ENCODE measurements around the gene RTL9. TPM values are rescaled to one million over a fixed set of nuclear protein-coding genes. Genes with fewer than 3 reads are reported as not detected.

RTL9 gene
- total RNA-seq, 4 donors from 2014 or later: under 0.01 TPM; not detected in 3

- no peak for TF ChIP-seq EP300 (IDR thresholded peaks at IDR 0.05; ENCODE audit: low read depth)
- TF ChIP-seq CTCF (IDR thresholded peaks at IDR 0.05): no peak
- TF ChIP-seq POLR2A (IDR thresholded peaks at IDR 0.05): peak; percentile 58
- TF ChIP-seq POLR2AphosphoS5 (IDR thresholded peaks at IDR 0.05): peak; percentile 59 to 69 (median 63)
- Histone ChIP-seq H3K9me3 (no peaks in the 10 kb centered on the region), H3K36me3 (no peaks in the 10 kb centered on the region), H3K27ac (peak within 1 kb of the TSS; percentile 84 to 92 (median 87)), H3K4me1 (peaks cover 0 to 13% (median 0%) of the 10 kb centered on the region in 4 donors), H3K27me3 (no peaks in the 10 kb centered on the region), H3K4me3 (peak within 1 kb of the TSS; percentile 54 to 90 (median 63))
- intact Hi-C loops (cut with DNase I; ENCODE audit: low total_unique reads) (no loop called here), in situ Hi-C loops (cut with MboI; ENCODE audit: low pct_ligation_motif_present in 1 of 4, low pct_unique_long_range_greater_than_20kb in 1 of 4, low sequenced_read_pairs in 3 of 4) (no loop called here)
- DNase-seq: peak; percentile 79
- 0 to 50% methylated on average over 5 to 62 of the region's 78 CpGs for WGBS, 2 donors (ENCODE audit: low coverage in 1 of 2)
Observed at GRCh38 chrX:110317820-110318663, 40.6 kb upstream of the RTL9 start, which contains the start of gene AMMECR1. Gene AMMECR1, minus strand, starts transcription at chrX:110318085. Its CDS starts 14 bp downstream, at chrX:110318071.

GRCh38 chrX:110318664-110318968 lies 40.0 kb upstream of the RTL9 start:
- intact Hi-C loops (cut with DNase I; ENCODE audit: low total_unique reads) (no loop called here), in situ Hi-C loops (cut with MboI; ENCODE audit: low pct_ligation_motif_present in 1 of 4, low pct_unique_long_range_greater_than_20kb in 1 of 4, low sequenced_read_pairs in 3 of 4) (no loop called here)
- no peaks in the 10 kb centered on the region for H3K9me3 ChIP-seq
- TF ChIP-seq POLR2AphosphoS5 (IDR thresholded peaks at IDR 0.05) (no peak), CTCF (IDR thresholded peaks at IDR 0.05) (no peak), POLR2A (IDR thresholded peaks at IDR 0.05) (no peak), EP300 (IDR thresholded peaks at IDR 0.05; ENCODE audit: low read depth) (no peak)
- WGBS, 2 donors (ENCODE audit: low coverage in 1 of 2): 6 to 40% methylated on average over 3 to 4 of the region's 4 CpGs
- H3K27ac ChIP-seq: peak overlapping the region; percentile 79 to 92 (median 86)
- H3K36me3 ChIP-seq: no peaks in the 10 kb centered on the region
- peak overlapping the region; percentile 32 to 90 (median 63) for H3K4me3 ChIP-seq
- peaks cover 0 to 13% (median 0%) of the 10 kb centered on the region in 4 donors for H3K4me1 ChIP-seq
- H3K27me3 ChIP-seq: no peaks in the 10 kb centered on the region
- DNase-seq: no peak

- H3K27me3 ChIP-seq: no peaks in the 10 kb centered on the region
- H3K9me3 ChIP-seq: no peaks in the 10 kb centered on the region
- no peak for TF ChIP-seq POLR2AphosphoS5 (IDR thresholded peaks at IDR 0.05)
- TF ChIP-seq CTCF (IDR thresholded peaks at IDR 0.05): no peak
- TF ChIP-seq POLR2A (IDR thresholded peaks at IDR 0.05): no peak
- TF ChIP-seq EP300 (IDR thresholded peaks at IDR 0.05; ENCODE audit: low read depth): no peak
- H3K4me3 ChIP-seq: no peak overlapping the region
- DNase-seq: no peak
- H3K36me3 ChIP-seq: no peaks in the 10 kb centered on the region
- intact Hi-C loops (cut with DNase I; ENCODE audit: low total_unique reads): no loop called here
- 42% methylated on average over 3 of the region's 3 CpGs; no CpG with 5 or more reads in 1 of the 2 donors for WGBS, 2 donors (ENCODE audit: low coverage in 1 of 2)
- in situ Hi-C loops (cut with MboI; ENCODE audit: low pct_ligation_motif_present in 1 of 4, low pct_unique_long_range_greater_than_20kb in 1 of 4, low sequenced_read_pairs in 3 of 4): no loop called here
- no peak overlapping the region for H3K27ac ChIP-seq
- peaks cover 0 to 13% (median 0%) of the 10 kb centered on the region in 4 donors for H3K4me1 ChIP-seq
Observed at GRCh38 chrX:110320381-110320987, 38.2 kb upstream of the RTL9 start.

GRCh38 chrX:110321081-110321480 lies 37.6 kb upstream of the RTL9 start:
- no peak overlapping the region for H3K27ac ChIP-seq
- intact Hi-C loops (cut with DNase I; ENCODE audit: low total_unique reads): no loop called here
- no peaks in the 10 kb centered on the region for H3K36me3 ChIP-seq
- no peak overlapping the region for H3K4me3 ChIP-seq
- in situ Hi-C loops (cut with MboI; ENCODE audit: low pct_ligation_motif_present in 1 of 4, low pct_unique_long_range_greater_than_20kb in 1 of 4, low sequenced_read_pairs in 3 of 4): no loop called here
- H3K27me3 ChIP-seq: no peaks in the 10 kb centered on the region
- no peaks in the 10 kb centered on the region for H3K9me3 ChIP-seq
- H3K4me1 ChIP-seq: peaks cover 0 to 10% (median 0%) of the 10 kb centered on the region in 4 donors
- no peak for DNase-seq
- TF ChIP-seq CTCF (IDR thresholded peaks at IDR 0.05) (no peak), POLR2AphosphoS5 (IDR thresholded peaks at IDR 0.05) (no peak), POLR2A (IDR thresholded peaks at IDR 0.05) (no peak)
